DOHH2 (cell line): ENCODE data around the gene TNRC6C.

Experiments used
- CTCF ChIP-seq: fragments of 200-600 bp; sonication (generic); IDR thresholded peaks from one replicate; pipeline ENCODE4 v1.5.1; 2014; ENCODE audit warnings: antibody characterized with exemption, mild to moderate bottlenecking, low read depth, low read length; ENCODE audit not compliant: poor library complexity, severe bottlenecking
- EZH2phosphoT487 ChIP-seq: fragments of 200-600 bp; sonication (generic); IDR thresholded peaks from 2 replicates; pipeline ENCODE4 v1.6.1; 2017; ENCODE audit warnings: borderline replicate concordance, mild to moderate bottlenecking, antibody characterized with exemption, low read length, moderate library complexity, mixed read lengths

- TF ChIP-seq CTCF (no peak), EZH2phosphoT487 (no peak)
Observed at GRCh38 chr17:78019976-78020716, 61.6 kb downstream of the TNRC6C start.
